HG03175 (cell line): Measurements from ENCODE around the gene DPP10.
"Not testable (repeated sequence)": the region's sequence is repeated elsewhere in the genome, so short reads cannot be mapped to it uniquely, and the experiment has no call there.

Experiments used
- ATAC-seq: cut with Tn5 transposase; IDR thresholded peaks from one replicate; pipeline ENCODE4 v1.9.1; 2021; ENCODE audit warnings: mild to moderate bottlenecking, moderate library complexity; ENCODE audit not compliant: unreplicated experiment

DPP10 gene

GRCh38 chr2:115389024-115389423 is 946.6 kb downstream of the DPP10 start:
- no peak for ATAC-seq

- no peak for ATAC-seq
Measured at GRCh38 chr2:115389898-115390565, 947.6 kb downstream of the DPP10 start.

GRCh38 chr2:115396579-115396978 is 954.1 kb downstream of the DPP10 start:
- no peak for ATAC-seq

GRCh38 chr2:115400940-115401339 is 958.5 kb downstream of the DPP10 start:
- no peak for ATAC-seq

GRCh38 chr2:115412501-115412900 is 970.1 kb downstream of the DPP10 start:
- no peak for ATAC-seq

- ATAC-seq = no peak
Measured at GRCh38 chr2:115413791-115414190, 971.4 kb downstream of the DPP10 start.

- ATAC-seq = no peak
Measured at GRCh38 chr2:115414466-115414865, 972.0 kb downstream of the DPP10 start.

GRCh38 chr2:115422004-115422634 is 979.7 kb downstream of the DPP10 start:
- ATAC-seq = no peak

- ATAC-seq = no peak
Measured at GRCh38 chr2:115427436-115427835, 985.0 kb downstream of the DPP10 start.

- not testable (repeated sequence) for ATAC-seq
Measured at GRCh38 chr2:115440746-115441145, 998.3 kb downstream of the DPP10 start.

- ATAC-seq = no peak
Measured at GRCh38 chr2:115443539-115444185, 1001.2 kb downstream of the DPP10 start.

GRCh38 chr2:115460008-115460407 is 1017.6 kb downstream of the DPP10 start:
- ATAC-seq = no peak

- no peak for ATAC-seq
Measured at GRCh38 chr2:115480741-115481140, 1038.3 kb downstream of the DPP10 start.

- no peak for ATAC-seq
Measured at GRCh38 chr2:115481842-115482241, 1039.4 kb downstream of the DPP10 start.

GRCh38 chr2:115483666-115484065 is 1041.2 kb downstream of the DPP10 start:
- no peak for ATAC-seq

GRCh38 chr2:115484486-115484885 is 1042.0 kb downstream of the DPP10 start:
- no peak for ATAC-seq

- ATAC-seq = no peak
Measured at GRCh38 chr2:115484983-115485382, 1042.5 kb downstream of the DPP10 start.

GRCh38 chr2:115491186-115491793 is 1048.8 kb downstream of the DPP10 start:
- ATAC-seq = no peak

GRCh38 chr2:115505331-115505730 is 1062.9 kb downstream of the DPP10 start:
- no peak for ATAC-seq

- ATAC-seq = no peak
Measured at GRCh38 chr2:115520727-115521126, 1078.3 kb downstream of the DPP10 start.

GRCh38 chr2:115524452-115524851 is 1082.0 kb downstream of the DPP10 start:
- ATAC-seq = no peak

- ATAC-seq = no peak
Measured at GRCh38 chr2:115529627-115530026, 1087.2 kb downstream of the DPP10 start.
